ENCODE measurements around the gene WWTR1. TPM values are rescaled to one million over a fixed set of nuclear protein-coding genes. Genes with fewer than 3 reads are reported as not detected.

Gene WWTR1
- total RNA-seq, 2 donors from 2014 or later, result 6.8 to 35.8 TPM

GRCh38 chr3:149585401-149585726 is 72.5 kb downstream of the WWTR1 start:
- H3K9me3 ChIP-seq, result no peaks in the 10 kb centered on the region
- H3K4me1 ChIP-seq, result no peaks in the 10 kb centered on the region
- DNase-seq, result no peak
- H3K27ac ChIP-seq, result no peak overlapping the region
- intact Hi-C loops (cut with DNase I), result no loop called here
- TF ChIP-seq, protein P1, sequence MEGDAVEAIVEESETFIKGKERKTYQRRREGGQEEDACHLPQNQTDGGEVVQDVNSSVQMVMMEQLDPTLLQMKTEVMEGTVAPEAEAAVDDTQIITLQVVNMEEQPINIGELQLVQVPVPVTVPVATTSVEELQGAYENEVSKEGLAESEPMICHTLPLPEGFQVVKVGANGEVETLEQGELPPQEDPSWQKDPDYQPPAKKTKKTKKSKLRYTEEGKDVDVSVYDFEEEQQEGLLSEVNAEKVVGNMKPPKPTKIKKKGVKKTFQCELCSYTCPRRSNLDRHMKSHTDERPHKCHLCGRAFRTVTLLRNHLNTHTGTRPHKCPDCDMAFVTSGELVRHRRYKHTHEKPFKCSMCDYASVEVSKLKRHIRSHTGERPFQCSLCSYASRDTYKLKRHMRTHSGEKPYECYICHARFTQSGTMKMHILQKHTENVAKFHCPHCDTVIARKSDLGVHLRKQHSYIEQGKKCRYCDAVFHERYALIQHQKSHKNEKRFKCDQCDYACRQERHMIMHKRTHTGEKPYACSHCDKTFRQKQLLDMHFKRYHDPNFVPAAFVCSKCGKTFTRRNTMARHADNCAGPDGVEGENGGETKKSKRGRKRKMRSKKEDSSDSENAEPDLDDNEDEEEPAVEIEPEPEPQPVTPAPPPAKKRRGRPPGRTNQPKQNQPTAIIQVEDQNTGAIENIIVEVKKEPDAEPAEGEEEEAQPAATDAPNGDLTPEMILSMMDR (IDR thresholded peaks at IDR 0.05), result no peak
- no peaks in the 10 kb centered on the region for H3K36me3 ChIP-seq
- no peak overlapping the region for H3K4me3 ChIP-seq
- no peaks in the 10 kb centered on the region for H3K27me3 ChIP-seq
- no peak overlapping the region for H3K9ac ChIP-seq (ENCODE audit: low read depth in 2 of 2, low read length in 2 of 2)

GRCh38 chr3:149583921-149584635 is 73.7 kb downstream of the WWTR1 start:
- H3K4me1 ChIP-seq, result no peaks in the 10 kb centered on the region
- no peaks in the 10 kb centered on the region for H3K9me3 ChIP-seq
- TF ChIP-seq, protein P1 (IDR thresholded peaks at IDR 0.05), result no peak
- H3K4me3 ChIP-seq, result no peak overlapping the region
- no peak overlapping the region for H3K9ac ChIP-seq (ENCODE audit: low read depth in 2 of 2, low read length in 2 of 2)
- DNase-seq, result no peak
- no peaks in the 10 kb centered on the region for H3K36me3 ChIP-seq
- H3K27me3 ChIP-seq, result no peaks in the 10 kb centered on the region
- no peak overlapping the region for H3K27ac ChIP-seq
- intact Hi-C loops (cut with DNase I), result no loop called here

GRCh38 chr3:149582395-149582794 is 75.4 kb downstream of the WWTR1 start:
- no peaks in the 10 kb centered on the region for H3K9me3 ChIP-seq
- H3K27ac ChIP-seq, result no peak overlapping the region
- H3K4me1 ChIP-seq, result no peaks in the 10 kb centered on the region
- H3K36me3 ChIP-seq, result no peaks in the 10 kb centered on the region
- no peaks in the 10 kb centered on the region for H3K27me3 ChIP-seq
- TF ChIP-seq, protein P1 (IDR thresholded peaks at IDR 0.05), result no peak
- no peak for DNase-seq
- intact Hi-C loops (cut with DNase I), result no loop called here
- no peak overlapping the region for H3K9ac ChIP-seq (ENCODE audit: low read depth in 2 of 2, low read length in 2 of 2)
- no peak overlapping the region for H3K4me3 ChIP-seq

DNA sequence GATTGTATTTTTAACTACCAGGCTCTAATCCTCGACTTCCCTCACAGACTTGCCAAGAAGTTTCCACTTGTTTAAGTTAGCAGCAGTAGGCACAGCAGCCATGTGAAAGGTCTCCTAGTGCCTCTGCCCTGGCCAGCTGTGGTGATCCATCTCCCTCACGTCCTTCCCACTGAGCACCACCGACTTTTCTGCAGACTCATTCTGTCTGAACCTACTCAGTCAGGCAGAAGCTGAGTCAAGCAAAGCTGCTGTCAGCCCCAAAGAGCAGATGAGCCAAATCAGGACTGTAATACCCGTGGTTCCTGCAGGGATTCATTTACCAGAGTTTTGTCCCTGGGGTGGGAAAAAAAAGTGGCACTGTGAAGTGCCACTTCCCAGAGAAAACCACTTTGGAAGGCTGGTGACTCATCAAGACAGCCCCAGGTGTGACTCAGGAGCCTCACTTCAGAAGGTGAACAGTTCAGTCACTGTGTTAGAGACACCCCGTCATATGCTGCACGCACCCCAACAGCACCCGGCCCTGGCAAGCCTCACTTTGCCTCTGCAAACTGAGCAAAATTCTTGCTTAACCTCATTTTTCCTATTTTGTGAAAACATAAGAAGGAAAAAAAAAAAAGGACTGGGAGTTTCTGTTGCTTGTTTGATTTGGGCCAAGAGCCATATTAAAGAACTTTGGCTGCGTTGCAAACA is 76.0 kb downstream of the WWTR1 start:
- no peak for DNase-seq
- TF ChIP-seq, protein P1 (IDR thresholded peaks at IDR 0.05), result no peak
- no peak overlapping the region for H3K9ac ChIP-seq (ENCODE audit: low read depth in 2 of 2, low read length in 2 of 2)
- no peak overlapping the region for H3K27ac ChIP-seq
- no peaks in the 10 kb centered on the region for H3K4me1 ChIP-seq
- intact Hi-C loops (cut with DNase I), result no loop called here
- H3K27me3 ChIP-seq, result no peaks in the 10 kb centered on the region
- no peaks in the 10 kb centered on the region for H3K36me3 ChIP-seq
- no peak overlapping the region for H3K4me3 ChIP-seq
- no peaks in the 10 kb centered on the region for H3K9me3 ChIP-seq

DNA sequence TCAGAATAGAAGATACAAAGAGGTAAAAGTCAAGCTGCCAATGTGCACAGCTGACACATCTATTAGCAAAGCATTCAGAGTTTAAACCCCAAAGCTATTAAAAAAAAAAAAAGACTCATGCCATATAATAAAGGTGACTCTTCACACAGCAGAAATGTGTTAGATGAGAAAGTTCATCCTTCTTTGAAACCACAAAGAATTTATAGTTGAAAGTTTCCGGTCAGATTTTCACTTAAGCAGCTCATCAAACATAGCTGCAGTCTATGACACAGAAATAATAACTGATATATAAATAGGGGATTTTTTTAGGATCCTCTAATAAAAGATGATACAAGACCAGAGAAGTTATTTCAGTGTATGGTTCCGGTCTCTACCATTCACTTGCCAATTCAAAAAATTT is 76.6 kb downstream of the WWTR1 start:
- Histone ChIP-seq H3K27ac (no peak overlapping the region), H3K36me3 (no peaks in the 10 kb centered on the region), H3K27me3 (no peaks in the 10 kb centered on the region), H3K9me3 (no peaks in the 10 kb centered on the region), H3K4me3 (no peak overlapping the region), H3K9ac (ENCODE audit: low read depth in 2 of 2, low read length in 2 of 2) (no peak overlapping the region), H3K4me1 (no peaks in the 10 kb centered on the region)
- TF ChIP-seq, protein P1 (IDR thresholded peaks at IDR 0.05), result no peak
- no peak for DNase-seq
- intact Hi-C loops (cut with DNase I), result no loop called here

Measured in colonic mucosa (tissue), 4 donors.